ENCODE data around the gene TPRG1. TPM values are rescaled to one million over a fixed set of nuclear protein-coding genes. Genes with fewer than 3 reads are reported as not detected.

Gene TPRG1
- total and polyA plus RNA-seq, 5 donors, result 2.1 to 5.2 (median 5.0) TPM

- no peaks in the 10 kb centered on the region for H3K27me3 ChIP-seq (ENCODE audit: control insufficient read depth, insufficient read depth)
- H3K9me3 ChIP-seq (ENCODE audit: control insufficient read depth, low read length), result no peaks in the 10 kb centered on the region
- ATAC-seq (peak; percentile 90 to 94), DNase-seq (peak; percentile 67 to 86 (median 82))
- intact Hi-C loops (cut with DNase I), result no loop called here
- no peak overlapping the region for H3K4me3 ChIP-seq (ENCODE audit: low read length)
- WGBS, result 41% methylated on average over 11 of the region's 11 CpGs
- H3K27ac ChIP-seq (ENCODE audit: low read length), result peak overlapping the region; percentile 55
- H3K4me1 ChIP-seq (ENCODE audit: control insufficient read depth, insufficient read depth, low read length), result no peaks in the 10 kb centered on the region
Measured at GRCh38 chr3:189260556-189261493, 89.1 kb downstream of the TPRG1 start.

- Histone ChIP-seq H3K9me3 (ENCODE audit: control insufficient read depth, low read length) (no peaks in the 10 kb centered on the region), H3K27ac (ENCODE audit: low read length) (no peak overlapping the region), H3K4me1 (ENCODE audit: control insufficient read depth, insufficient read depth, low read length) (no peaks in the 10 kb centered on the region), H3K4me3 (ENCODE audit: low read length) (no peak overlapping the region), H3K27me3 (ENCODE audit: control insufficient read depth, insufficient read depth) (no peaks in the 10 kb centered on the region)
- peak; percentile 26 to 65 (median 48) for DNase-seq
- ATAC-seq, result no peak
- WGBS, result 30% methylated on average over 3 of the region's 3 CpGs
- intact Hi-C loops (cut with DNase I), result no loop called here
Measured at GRCh38 chr3:189262746-189263145, 91.0 kb downstream of the TPRG1 start.

DNA sequence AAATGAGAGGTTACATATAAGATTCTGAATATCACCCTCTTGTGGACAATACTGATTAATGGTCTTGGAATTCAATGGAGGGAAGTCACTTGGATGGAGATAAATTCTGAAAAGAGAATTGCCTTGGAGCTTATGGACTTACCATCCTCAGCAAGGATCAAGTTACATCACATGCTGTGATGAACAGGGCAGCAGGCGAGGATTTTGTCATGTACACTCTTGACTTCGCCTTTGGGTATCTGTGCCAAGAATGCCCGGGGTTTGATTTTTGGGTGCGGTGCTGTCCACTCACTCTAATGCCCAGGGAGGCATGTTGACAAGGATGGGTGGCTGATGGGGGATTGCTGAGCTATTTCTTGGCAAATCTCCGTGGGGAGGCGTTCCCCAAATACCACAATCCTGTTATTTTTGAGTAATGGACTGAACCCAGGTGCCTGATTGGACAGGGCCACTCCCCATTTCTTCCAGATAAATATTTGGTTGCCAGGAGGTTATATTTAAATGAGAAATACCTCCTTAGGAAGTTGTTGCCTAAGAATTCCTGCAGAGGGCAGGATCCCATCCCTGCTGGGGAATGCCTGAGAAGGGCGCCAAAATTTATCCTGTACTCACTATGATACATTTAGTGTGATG, 96.3 kb downstream of the TPRG1 start:
- 85% methylated on average over 7 of the region's 7 CpGs for WGBS
- ATAC-seq, result peak in 1 of 2 donors; percentile 14

DNA sequence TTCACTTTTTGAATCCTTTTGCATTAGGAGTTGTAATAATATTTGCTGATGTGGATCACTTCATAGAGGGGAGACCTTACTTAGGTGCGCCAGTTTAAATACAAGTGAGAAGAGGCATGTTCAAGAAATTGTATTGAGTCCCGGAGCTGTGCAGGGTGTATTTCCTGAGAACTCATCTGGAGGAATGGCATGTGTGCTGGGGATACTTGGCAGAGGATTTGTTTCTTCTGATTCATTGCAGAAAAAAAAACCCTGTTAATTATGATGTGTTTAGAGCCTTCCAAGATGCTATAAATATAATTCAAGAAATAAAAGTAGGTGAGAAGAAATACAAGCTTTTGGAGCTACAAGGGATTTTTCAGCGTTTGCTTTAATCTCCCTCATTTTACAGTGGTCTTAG, 97.6 kb downstream of the TPRG1 start:
- no peak overlapping the region for H3K4me3 ChIP-seq (ENCODE audit: low read length)
- intact Hi-C loops (cut with DNase I), result loop anchor here in 1 of 4 donors (5.0 kb wide), 1 partner anchor 683 kb away; no protein-coding TSS in a partner anchor
- no peaks in the 10 kb centered on the region for H3K9me3 ChIP-seq (ENCODE audit: control insufficient read depth, low read length)
- 64% methylated on average over 3 of the region's 3 CpGs for WGBS
- no peaks in the 10 kb centered on the region for H3K27me3 ChIP-seq (ENCODE audit: control insufficient read depth, insufficient read depth)
- no peak for ATAC-seq
- no peaks in the 10 kb centered on the region for H3K4me1 ChIP-seq (ENCODE audit: control insufficient read depth, insufficient read depth, low read length)
- no peak for DNase-seq
- H3K27ac ChIP-seq (ENCODE audit: low read length), result no peak overlapping the region

More for the DNA sequence above, 96.3 kb downstream of the TPRG1 start:
- H3K4me1 ChIP-seq (ENCODE audit: control insufficient read depth, insufficient read depth, low read length), result no peaks in the 10 kb centered on the region
- no peak overlapping the region for H3K27ac ChIP-seq (ENCODE audit: low read length)
- no peaks in the 10 kb centered on the region for H3K27me3 ChIP-seq (ENCODE audit: control insufficient read depth, insufficient read depth)
- no peak overlapping the region for H3K4me3 ChIP-seq (ENCODE audit: low read length)
- DNase-seq, result no peak
- intact Hi-C loops (cut with DNase I), result loop anchor here in 1 of 4 donors (5.0 kb wide), 1 partner anchor 684 kb away; no protein-coding TSS in a partner anchor
- H3K9me3 ChIP-seq (ENCODE audit: control insufficient read depth, low read length), result no peaks in the 10 kb centered on the region

- no peaks in the 10 kb centered on the region for H3K27me3 ChIP-seq (ENCODE audit: control insufficient read depth, insufficient read depth)
- H3K4me1 ChIP-seq (ENCODE audit: control insufficient read depth, insufficient read depth, low read length), result no peaks in the 10 kb centered on the region
- intact Hi-C loops (cut with DNase I), result loop anchor here in 3 of 4 donors (5.0 to 10.0 kb wide), 3 partner anchors 674 to 684 kb away; no protein-coding TSS in a partner anchor
- DNase-seq, result peak; percentile 30 to 65 (median 38)
- ATAC-seq, result peak; percentile 63 to 74
- no peak overlapping the region for H3K4me3 ChIP-seq (ENCODE audit: low read length)
- H3K9me3 ChIP-seq (ENCODE audit: control insufficient read depth, low read length), result no peaks in the 10 kb centered on the region
- WGBS, result 73% methylated on average over 5 of the region's 5 CpGs
- H3K27ac ChIP-seq (ENCODE audit: low read length), result no peak overlapping the region
Measured at GRCh38 chr3:189270248-189270832, 98.6 kb downstream of the TPRG1 start.

GRCh38 chr3:189272500-189273119, 100.8 kb downstream of the TPRG1 start:
- no peaks in the 10 kb centered on the region for H3K27me3 ChIP-seq (ENCODE audit: control insufficient read depth, insufficient read depth)
- no peaks in the 10 kb centered on the region for H3K9me3 ChIP-seq (ENCODE audit: control insufficient read depth, low read length)
- intact Hi-C loops (cut with DNase I), result loop anchor here in 3 of 4 donors (5.0 to 10.0 kb wide), 3 partner anchors 672 to 682 kb away; no protein-coding TSS in a partner anchor
- DNase-seq (no peak), ATAC-seq (no peak)
- H3K4me3 ChIP-seq (ENCODE audit: low read length), result no peak overlapping the region
- no peaks in the 10 kb centered on the region for H3K4me1 ChIP-seq (ENCODE audit: control insufficient read depth, insufficient read depth, low read length)
- no peak overlapping the region for H3K27ac ChIP-seq (ENCODE audit: low read length)
- 55% methylated on average over 4 of the region's 4 CpGs for WGBS

GRCh38 chr3:189273736-189274135, 102.0 kb downstream of the TPRG1 start:
- H3K9me3 ChIP-seq (ENCODE audit: control insufficient read depth, low read length), result no peaks in the 10 kb centered on the region
- intact Hi-C loops (cut with DNase I), result loop anchor here in 3 of 4 donors (5.0 to 10.0 kb wide), 3 partner anchors 671 to 681 kb away; no protein-coding TSS in a partner anchor
- ATAC-seq (no peak), DNase-seq (no peak)
- 92% methylated on average over 1 of the region's 1 CpG for WGBS
- no peak overlapping the region for H3K4me3 ChIP-seq (ENCODE audit: low read length)
- H3K27ac ChIP-seq (ENCODE audit: low read length), result no peak overlapping the region
- H3K27me3 ChIP-seq (ENCODE audit: control insufficient read depth, insufficient read depth), result no peaks in the 10 kb centered on the region
- no peaks in the 10 kb centered on the region for H3K4me1 ChIP-seq (ENCODE audit: control insufficient read depth, insufficient read depth, low read length)

DNA sequence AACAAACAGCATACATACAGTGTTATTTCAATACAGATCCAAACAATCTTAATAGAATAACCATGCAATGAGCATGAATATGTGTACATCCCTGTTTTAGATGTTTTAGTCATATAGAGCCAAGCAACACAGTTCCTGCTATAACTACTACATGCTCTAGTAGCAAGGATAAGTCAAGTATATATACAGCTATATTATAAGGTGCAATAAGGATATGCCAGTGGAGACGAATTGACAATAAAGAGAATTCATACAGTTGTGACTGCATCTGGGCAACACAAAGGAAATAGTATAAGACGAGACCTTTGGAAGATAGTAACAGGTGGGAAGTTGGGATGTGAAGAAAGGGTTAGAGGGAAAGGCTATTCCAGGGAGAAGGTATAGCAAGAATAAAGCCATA, 103.4 kb downstream of the TPRG1 start:
- H3K4me1 ChIP-seq (ENCODE audit: control insufficient read depth, insufficient read depth, low read length), result no peaks in the 10 kb centered on the region
- intact Hi-C loops (cut with DNase I), result loop anchor here in 2 of 4 donors (10.0 kb wide), 2 partner anchors 670 to 680 kb away; no protein-coding TSS in a partner anchor
- H3K27me3 ChIP-seq (ENCODE audit: control insufficient read depth, insufficient read depth), result no peaks in the 10 kb centered on the region
- WGBS, result 86% methylated on average over 2 of the region's 2 CpGs
- ATAC-seq (no peak), DNase-seq (no peak)
- no peaks in the 10 kb centered on the region for H3K9me3 ChIP-seq (ENCODE audit: control insufficient read depth, low read length)
- H3K27ac ChIP-seq (ENCODE audit: low read length), result no peak overlapping the region
- no peak overlapping the region for H3K4me3 ChIP-seq (ENCODE audit: low read length)

DNA sequence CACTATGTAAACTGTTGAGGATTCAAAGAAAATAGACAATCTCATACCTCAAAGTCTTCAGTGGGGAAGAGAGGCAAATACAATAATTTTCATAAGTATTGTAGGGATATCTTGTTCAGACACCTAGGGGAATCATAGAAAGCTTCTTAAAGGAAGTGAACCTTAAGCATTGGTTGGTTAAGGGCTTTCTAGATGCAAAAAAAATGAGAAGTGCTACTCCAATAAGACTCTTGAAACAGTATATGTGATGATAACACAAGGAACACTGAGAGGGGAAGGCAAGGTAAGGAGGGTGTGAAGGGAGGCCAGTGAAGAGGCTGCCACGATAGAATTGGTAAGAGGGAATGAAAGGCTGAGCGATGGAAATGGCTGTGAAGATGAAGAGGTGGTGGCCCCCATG, 104.1 kb downstream of the TPRG1 start:
- Histone ChIP-seq H3K27ac (ENCODE audit: low read length) (no peak overlapping the region), H3K27me3 (ENCODE audit: control insufficient read depth, insufficient read depth) (no peaks in the 10 kb centered on the region), H3K4me3 (ENCODE audit: low read length) (no peak overlapping the region), H3K4me1 (ENCODE audit: control insufficient read depth, insufficient read depth, low read length) (no peaks in the 10 kb centered on the region), H3K9me3 (ENCODE audit: control insufficient read depth, low read length) (no peaks in the 10 kb centered on the region)
- no peak for ATAC-seq
- no peak for DNase-seq
- intact Hi-C loops (cut with DNase I), result loop anchor here in 2 of 4 donors (10.0 kb wide), 2 partner anchors 669 to 679 kb away; no protein-coding TSS in a partner anchor
- 93% methylated on average over 2 of the region's 2 CpGs for WGBS

DNA sequence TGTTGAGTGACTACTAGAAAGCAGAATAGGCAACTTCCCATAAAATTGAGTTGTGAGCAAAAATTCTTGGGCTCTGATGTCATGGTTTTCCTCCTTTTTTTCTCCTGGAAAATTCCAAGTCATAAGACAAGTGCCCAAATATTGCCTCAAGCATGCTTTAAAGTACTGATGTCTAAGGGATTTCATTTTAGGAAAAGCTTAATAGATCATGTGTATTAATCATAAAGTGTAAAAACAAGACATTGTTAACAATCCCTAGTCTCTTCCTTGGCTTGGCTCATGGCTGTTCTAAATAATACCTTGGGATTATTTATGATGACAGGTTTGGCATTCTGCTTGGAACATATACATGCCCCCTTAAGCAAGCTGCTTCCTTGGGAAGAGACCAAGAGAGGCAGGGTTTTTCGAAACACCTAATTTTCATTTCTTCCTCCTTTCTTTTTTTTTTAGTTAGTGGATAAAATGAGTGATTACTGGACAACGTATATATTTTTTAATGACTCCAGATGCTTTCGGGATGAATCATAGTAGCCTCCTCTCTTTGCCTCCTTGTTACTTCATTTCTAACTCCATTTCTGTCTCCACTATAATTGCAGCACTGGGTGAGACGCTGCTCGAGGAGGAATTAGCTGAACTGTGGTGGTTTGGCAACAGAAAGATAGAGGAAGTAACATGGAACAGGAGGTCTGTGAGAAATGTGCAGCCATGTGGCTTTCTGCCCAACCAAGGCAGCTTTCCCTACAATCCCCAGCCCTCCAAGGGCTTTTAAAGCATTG, 104.9 kb downstream of the TPRG1 start:
- H3K4me1 ChIP-seq (ENCODE audit: control insufficient read depth, insufficient read depth, low read length), result no peaks in the 10 kb centered on the region
- intact Hi-C loops (cut with DNase I), result loop anchor here in 2 of 4 donors (10.0 kb wide), 2 partner anchors 668 to 678 kb away; no protein-coding TSS in a partner anchor
- peak; percentile 72 to 81 for ATAC-seq
- no peak overlapping the region for H3K4me3 ChIP-seq (ENCODE audit: low read length)
- H3K9me3 ChIP-seq (ENCODE audit: control insufficient read depth, low read length), result no peaks in the 10 kb centered on the region
- H3K27ac ChIP-seq (ENCODE audit: low read length), result no peak overlapping the region
- DNase-seq, result peak; percentile 26 to 56 (median 52)
- WGBS, result 48% methylated on average over 5 of the region's 5 CpGs
- no peaks in the 10 kb centered on the region for H3K27me3 ChIP-seq (ENCODE audit: control insufficient read depth, insufficient read depth)
